MCF 10A (cell line): ENCODE data around the gene SEMA5A. TPM values are rescaled to one million over a fixed set of nuclear protein-coding genes. Genes with fewer than 3 reads are reported as not detected.

Source experiments
- BruUV-seq: library from RNA; stranded (reverse); fragments of 400-500 nt; replicated peaks from 2 replicates; lab custom pipeline; 2021; lab: Mats Ljungman, UMichigan
- CTCF ChIA-PET: fragments of 300-600 bp; sonication (Branson Sonifier 250); formaldehyde crosslinking; extraction: SDS; loops from one replicate; lab custom pipeline; 2021; ENCODE audit warnings: antibody characterized with exemption, inconsistent platforms; lab: Yijun Ruan, JAX
- POLR2A ChIA-PET: fragments of 300-600, 350-650 bp; sonication (Branson Sonifier 250); formaldehyde crosslinking; extraction: SDS; loops from one replicate; lab custom pipeline; 2020; ENCODE audit warnings: antibody characterized with exemption, inconsistent platforms; lab: Yijun Ruan, JAX
- DNase-seq: peaks from one replicate; pipeline ENCODE4 v3.0.0-alpha.2; 2018; ENCODE audit not compliant: unreplicated experiment
- H3K27ac Mint-ChIP-seq: one replicate; pipeline ENCODE4 v1.8.0; 2022; ENCODE audit warnings: mild to moderate bottlenecking, low read depth, mixed read lengths; ENCODE audit not compliant: unreplicated experiment
- H3K27me3 Mint-ChIP-seq: one replicate; pipeline ENCODE4 v1.8.0; 2022; ENCODE audit warnings: mixed read lengths; ENCODE audit not compliant: insufficient read depth, unreplicated experiment
- H3K36me3 Mint-ChIP-seq: one replicate; pipeline ENCODE4 v1.8.0; 2022; ENCODE audit warnings: mild to moderate bottlenecking, moderate library complexity, mixed read lengths; ENCODE audit not compliant: insufficient read depth, unreplicated experiment
- H3K4me1 Mint-ChIP-seq: one replicate; pipeline ENCODE4 v1.8.0; 2022; ENCODE audit warnings: mixed read lengths; ENCODE audit not compliant: insufficient read depth, unreplicated experiment
- H3K4me3 Mint-ChIP-seq: one replicate; pipeline ENCODE4 v1.8.0; 2022; ENCODE audit warnings: mild to moderate bottlenecking, moderate library complexity, mixed read lengths; ENCODE audit not compliant: unreplicated experiment
- H3K9me3 Mint-ChIP-seq: one replicate; pipeline ENCODE4 v1.8.0; 2022; ENCODE audit warnings: mixed read lengths; ENCODE audit not compliant: unreplicated experiment
- CTCF ChIP-seq: fragments of 200-600 bp; IDR thresholded peaks from one replicate; pipeline ENCODE4 v1.8.0; 2022; ENCODE audit warnings: antibody characterized with exemption, mild to moderate bottlenecking; ENCODE audit not compliant: unreplicated experiment
- intact Hi-C: fragments of 100-400 bp; cut with micrococcal nuclease; formaldehyde crosslinking; loops from 2 replicates; pipeline ENCODE4 v1.14.1; 2022
- total RNA-seq: library from RNA; stranded (reverse); gene quantifications from 2 replicates; pipeline ENCODE4 v1.2.3, GENCODE V29; 2022

Gene SEMA5A
- total RNA-seq, 1 experiment from 2014 or later: 1.2 TPM

- ChIA-PET CTCF (interaction anchor here (2.1 kb wide), 1 partner anchor 19 kb away, joined by 6 read pairs; no protein-coding TSS in a partner anchor), POLR2A (no interaction called here)
- H3K36me3 Mint-ChIP-seq: no peaks in the 10 kb centered on the region
- H3K4me1 Mint-ChIP-seq: peaks cover 6% of the 10 kb centered on the region
- no peak for TF ChIP-seq CTCF
- no TSS peak for BruUV-seq
- no peak overlapping the region for H3K27ac Mint-ChIP-seq
- H3K9me3 Mint-ChIP-seq: no peaks in the 10 kb centered on the region
- no peak overlapping the region for H3K4me3 Mint-ChIP-seq
- no peak for DNase-seq
- intact Hi-C loops: no loop called here
- no peaks in the 10 kb centered on the region for H3K27me3 Mint-ChIP-seq
Observed at GRCh38 chr5:9524941-9525340, 20.9 kb downstream of the SEMA5A start.

GRCh38 chr5:9523090-9523823, 22.6 kb downstream of the SEMA5A start:
- Mint-ChIP-seq H3K9me3 (no peaks in the 10 kb centered on the region), H3K27me3 (no peaks in the 10 kb centered on the region), H3K36me3 (no peaks in the 10 kb centered on the region), H3K27ac (no peak overlapping the region), H3K4me1 (peaks cover 6% of the 10 kb centered on the region), H3K4me3 (no peak overlapping the region)
- peak; percentile 47 for DNase-seq
- ChIA-PET POLR2A (interaction anchor here (1.2 kb wide), 1 partner anchor 11 kb away, joined by 4 read pairs; no protein-coding TSS in a partner anchor), CTCF (interaction anchor here (0.7 kb wide), 1 partner anchor 21 kb away, joined by 3 read pairs; no protein-coding TSS in a partner anchor)
- BruUV-seq: no TSS peak
- intact Hi-C loops: no loop called here
- no peak for TF ChIP-seq CTCF

GRCh38 chr5:9519537-9519936, 26.3 kb downstream of the SEMA5A start:
- ChIA-PET CTCF (interaction anchor here (1.3 kb wide), 1 partner anchor 20 kb away, joined by 3 read pairs; no protein-coding TSS in a partner anchor), POLR2A (interaction anchor here (0.6 to 1.2 kb wide), 2 partner anchors 17 to 68 kb away, joined by 3 read pairs; no protein-coding TSS in a partner anchor)
- no TSS peak for BruUV-seq
- no peaks in the 10 kb centered on the region for H3K36me3 Mint-ChIP-seq
- H3K4me3 Mint-ChIP-seq: no peak overlapping the region
- H3K9me3 Mint-ChIP-seq: no peaks in the 10 kb centered on the region
- H3K4me1 Mint-ChIP-seq: peaks cover 6% of the 10 kb centered on the region
- DNase-seq: peak; percentile 38
- H3K27ac Mint-ChIP-seq: no peak overlapping the region
- TF ChIP-seq CTCF: no peak
- H3K27me3 Mint-ChIP-seq: no peaks in the 10 kb centered on the region
- intact Hi-C loops: no loop called here

- Mint-ChIP-seq H3K27me3 (no peaks in the 10 kb centered on the region), H3K27ac (no peak overlapping the region), H3K9me3 (no peaks in the 10 kb centered on the region), H3K4me1 (no peaks in the 10 kb centered on the region), H3K4me3 (no peak overlapping the region), H3K36me3 (no peaks in the 10 kb centered on the region)
- no peak for TF ChIP-seq CTCF
- CTCF ChIA-PET: interaction anchor here (0.6 kb wide), 1 partner anchor 246 kb away, joined by 4 read pairs; no protein-coding TSS in a partner anchor
- POLR2A ChIA-PET: no interaction called here
- intact Hi-C loops: no loop called here
- DNase-seq: no peak
- no TSS peak for BruUV-seq
Observed at GRCh38 chr5:9516591-9516990, 29.3 kb downstream of the SEMA5A start.
